Left lobe of liver (tissue), 2 donors: ENCODE data around the gene HDAC2. TPM values are rescaled to one million over a fixed set of nuclear protein-coding genes. Genes with fewer than 3 reads are reported as not detected.
A peak's percentile ranks its signal among the peaks of the same experiment; 100 is the strongest.
"Not testable (repeated sequence)": the region's sequence is repeated elsewhere in the genome, so short reads cannot be mapped to it uniquely, and the experiment has no call there.

Source experiments
- ATAC-seq: fragments of 200-7000 bp; cut with Tn5 transposase; one replicate; pipeline ENCODE4 v1.9.1; 2020; ENCODE audit warnings: mild to moderate bottlenecking, moderate library complexity
- DNase-seq: peaks from one replicate; pipeline ENCODE4 v3.0.0-alpha.2; 2020; ENCODE audit warnings: low spot score
- total RNA-seq: library from RNA; stranded (reverse); gene quantifications from one replicate; pipeline ENCODE4 v1.2.1, GENCODE V29; 2021
- donor health status: DM: no; HTN: no; CAD: no; lungs with moderate emphysema.
- donor health status: DM: no; HTN: yes; CAD: no.

The HDAC2 gene
- total RNA-seq, 1 donor from 2014 or later: 16.3 TPM

DNA sequence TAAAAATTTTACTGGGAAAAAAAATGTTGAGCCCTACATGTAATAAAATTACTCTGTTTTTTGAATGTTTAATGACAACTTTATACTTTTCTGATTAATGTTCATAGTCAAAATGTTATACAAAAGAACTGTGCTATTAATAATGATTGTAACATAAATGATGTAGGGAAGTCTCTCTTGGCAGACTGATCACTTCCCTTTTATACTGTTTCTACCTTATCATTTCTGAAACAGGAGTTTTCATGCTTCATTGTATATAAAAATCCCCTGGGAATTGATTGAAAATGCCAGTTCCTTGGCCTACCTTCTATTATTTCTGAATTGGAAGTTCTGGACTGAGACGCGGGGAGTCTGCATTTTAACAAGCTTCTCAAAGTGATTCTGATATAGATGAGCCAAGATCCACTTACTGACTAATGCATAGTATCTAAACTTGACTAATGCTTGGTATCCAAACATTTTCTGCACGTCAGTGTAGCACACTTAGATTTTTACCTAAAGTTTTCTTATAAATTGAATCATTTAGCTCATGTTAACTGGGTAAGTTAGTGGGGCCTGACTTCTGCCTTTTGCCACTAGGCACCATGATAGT is 7.2 kb upstream of the HDAC2 start:
- DNase-seq (no peak), ATAC-seq (no peak)

- DNase-seq: no peak
- ATAC-seq: no peak
These were observed 5.9 kb upstream of the HDAC2 start for GRCh38 chr6:113976806-113977205.

- no peak for DNase-seq
These were observed 793 bp upstream of the HDAC2 start for GRCh38 chr6:113971741-113972140.

DNA sequence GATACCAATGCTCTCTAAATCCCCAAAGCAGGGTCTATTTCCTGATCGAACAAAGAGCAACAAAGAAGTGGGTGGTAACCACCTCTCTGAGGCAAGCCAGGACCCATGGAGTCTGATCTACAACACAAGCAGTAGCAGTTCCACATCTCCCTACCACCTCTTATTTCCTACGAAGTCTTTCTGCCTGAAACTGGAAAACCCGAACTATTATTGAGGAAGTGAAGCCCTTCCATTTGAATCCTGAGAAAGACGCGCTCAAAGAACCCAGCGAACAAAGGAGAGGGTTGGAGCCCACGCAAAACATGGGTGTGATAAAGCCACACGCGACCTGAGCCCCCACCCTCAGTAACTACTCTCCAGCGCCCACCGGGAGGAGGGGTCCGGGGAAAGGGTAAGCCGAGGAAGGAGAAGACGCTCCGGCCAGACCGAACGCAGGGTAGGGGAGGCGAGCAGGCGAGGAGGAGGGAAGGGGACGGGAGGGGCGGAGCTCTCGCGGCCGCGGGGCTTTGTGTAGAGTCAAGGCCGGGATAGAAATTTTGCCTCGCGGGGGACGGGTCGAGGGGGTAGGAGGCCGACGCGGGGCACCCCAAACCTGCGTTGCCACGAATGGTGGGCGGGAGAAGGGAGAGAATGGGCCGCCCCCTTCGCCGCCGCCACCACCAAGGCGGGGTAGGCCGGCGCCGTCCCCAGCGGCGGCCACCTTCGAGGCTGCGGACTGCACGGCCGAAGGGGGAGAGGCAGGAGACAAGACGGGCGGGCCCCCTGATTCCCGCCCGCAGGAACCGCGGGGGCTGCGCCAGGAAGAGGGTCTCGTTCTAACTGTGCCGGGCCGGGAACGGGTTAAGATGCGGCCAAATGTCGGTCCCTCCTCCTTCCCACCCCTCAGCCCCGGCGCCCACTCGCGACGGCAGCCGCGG is 802 bp downstream of the HDAC2 start:
- DNase-seq: peak; percentile 61
- peak; percentile 51 for ATAC-seq

More at GRCh38 chr6:113971741-113972140, 793 bp upstream of the HDAC2 start:
- no peak for ATAC-seq

- DNase-seq (no peak), ATAC-seq (no peak)
These were observed 2.5 kb downstream of the HDAC2 start for GRCh38 chr6:113968472-113968871.

DNA sequence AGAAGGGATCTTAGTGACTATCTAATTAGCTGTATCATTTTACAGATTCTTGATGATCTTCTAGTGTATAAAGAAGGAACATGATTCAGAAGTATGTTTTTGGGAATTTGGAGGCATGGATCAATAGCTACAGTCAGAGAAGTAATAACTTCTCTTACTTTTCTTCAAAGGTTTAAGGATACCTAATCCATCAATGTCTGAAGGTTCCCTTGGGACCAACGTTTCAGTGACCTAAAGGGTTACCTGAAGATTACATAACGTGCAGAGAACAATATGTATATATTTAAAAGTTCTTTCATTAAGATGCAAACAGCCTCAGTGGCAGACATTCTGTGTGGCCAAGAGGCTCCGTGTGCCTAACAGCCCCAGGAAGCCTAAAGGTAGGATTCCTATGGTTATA is 3.2 kb downstream of the HDAC2 start:
- DNase-seq (no peak), ATAC-seq (no peak)

DNA sequence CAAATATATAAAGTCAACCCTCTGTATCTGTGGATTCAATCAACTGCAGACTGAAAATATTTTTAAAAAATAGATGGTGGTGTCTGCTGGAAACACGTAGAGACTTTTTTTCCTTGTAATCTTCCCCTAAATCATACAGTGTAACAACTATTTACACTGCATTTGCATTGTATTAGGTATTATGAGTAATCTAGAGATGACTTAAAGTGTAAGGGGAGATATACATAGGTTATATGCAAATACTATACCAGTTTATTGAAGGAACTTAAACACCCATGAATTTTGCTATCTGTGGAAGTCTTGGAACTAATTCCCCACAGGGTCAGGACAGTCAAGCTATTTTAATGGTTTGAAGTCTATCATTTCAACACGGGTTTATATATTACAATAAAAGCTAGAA is 10.2 kb downstream of the HDAC2 start:
- ATAC-seq (no peak), DNase-seq (no peak)

GRCh38 chr6:113959235-113959634 is 11.7 kb downstream of the HDAC2 start:
- ATAC-seq: no peak
- DNase-seq: no peak

DNA sequence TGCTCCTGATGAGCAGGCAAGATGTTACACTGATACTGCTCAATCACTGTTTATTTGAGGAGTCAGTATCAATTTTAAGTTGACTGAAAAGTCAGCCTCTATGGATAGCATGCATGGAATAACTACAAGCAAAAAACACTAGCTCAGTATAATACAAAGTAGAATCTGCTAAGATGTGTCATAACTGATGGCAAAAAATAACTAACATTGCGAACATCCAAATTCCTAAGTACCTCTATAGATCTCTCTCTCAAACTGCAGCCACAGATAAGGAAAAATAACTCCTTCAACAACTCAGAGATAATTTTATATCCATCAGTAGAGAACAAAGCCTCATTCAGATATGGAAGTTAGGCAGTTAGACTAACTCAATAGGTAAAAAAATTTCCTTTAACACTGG is 16.3 kb downstream of the HDAC2 start:
- ATAC-seq: no peak
- no peak for DNase-seq

GRCh38 chr6:113953346-113953745 is 17.6 kb downstream of the HDAC2 start:
- DNase-seq: no peak
- no peak for ATAC-seq

GRCh38 chr6:113949499-113949898 is 21.4 kb downstream of the HDAC2 start:
- DNase-seq (no peak), ATAC-seq (no peak)

- DNase-seq (no peak), ATAC-seq (no peak)
These were observed 26.2 kb downstream of the HDAC2 start for GRCh38 chr6:113944701-113945100.

- DNase-seq: no peak
- ATAC-seq: no peak
These were observed 31.1 kb downstream of the HDAC2 start for GRCh38 chr6:113939825-113940224.

- no peak for DNase-seq
- ATAC-seq: peak; percentile 93
These were observed 34.6 kb downstream of the HDAC2 start for GRCh38 chr6:113936093-113936934.

GRCh38 chr6:113934101-113934500 is 36.8 kb downstream of the HDAC2 start:
- DNase-seq (no peak), ATAC-seq (no peak)

GRCh38 chr6:113931907-113932306 is 39.0 kb downstream of the HDAC2 start:
- not testable (repeated sequence) for ATAC-seq, DNase-seq

- ATAC-seq: no peak
These were observed 40.8 kb downstream of the HDAC2 start for GRCh38 chr6:113930183-113930582.

GRCh38 chr6:113927001-113927400 is 43.9 kb downstream of the HDAC2 start:
- ATAC-seq: no peak
- DNase-seq: no peak

More at GRCh38 chr6:113930183-113930582, 40.8 kb downstream of the HDAC2 start:
- no peak for DNase-seq

DNA sequence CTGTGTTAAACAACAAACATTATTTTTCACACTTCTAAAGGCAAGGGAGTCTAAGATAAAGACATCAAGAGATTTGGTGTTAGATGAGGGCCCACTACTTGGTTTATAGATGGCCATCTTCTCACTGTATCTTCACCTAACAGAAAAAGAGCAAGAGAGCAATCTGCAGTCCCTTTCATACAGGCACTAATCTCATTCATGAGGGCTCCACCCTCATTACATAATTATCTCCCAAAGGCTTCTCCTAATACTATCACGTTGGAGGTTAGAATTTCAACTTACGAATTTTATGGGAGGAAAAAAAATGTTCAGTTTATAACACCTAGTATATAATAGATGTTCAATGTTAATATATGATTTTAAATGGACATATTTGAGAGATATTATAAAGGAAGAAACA is 45.6 kb downstream of the HDAC2 start:
- no peak for ATAC-seq
- no peak for DNase-seq

- no peak for ATAC-seq
- no peak for DNase-seq
These were observed 46.6 kb downstream of the HDAC2 start for GRCh38 chr6:113924312-113924723.

DNA sequence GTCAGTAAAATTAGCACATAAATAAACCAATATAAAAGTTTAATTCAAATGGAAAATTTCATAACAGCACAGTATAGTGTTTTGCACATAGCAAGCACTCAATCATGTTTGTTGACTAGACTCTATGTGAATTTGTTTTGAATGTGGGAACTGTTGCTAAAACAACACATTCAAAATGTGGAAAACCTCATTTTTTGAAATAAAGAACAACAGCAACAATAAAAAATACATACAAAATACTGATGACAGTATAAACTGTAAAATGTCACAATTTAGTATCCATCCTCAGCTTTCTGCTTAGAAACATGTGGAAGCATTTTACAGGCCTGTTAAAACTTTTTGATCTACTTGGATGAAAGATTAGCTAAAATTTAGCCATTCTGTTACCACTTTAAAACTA is 47.4 kb downstream of the HDAC2 start:
- ATAC-seq: no peak
- DNase-seq: no peak
